HEK293 (cell line): ENCODE measurements around the gene SSBP2.

ENCODE experiments used
- CTCF ChIA-PET: fragments of 350-600 bp; formaldehyde crosslinking; extraction: SDS; loops from one replicate; lab custom pipeline; 2021; ENCODE audit warnings: antibody characterized with exemption; lab: Yijun Ruan, JAX
- POLR2A ChIA-PET: fragments of 300-600 bp; formaldehyde crosslinking; extraction: SDS; loops from one replicate; lab custom pipeline; 2020; ENCODE audit warnings: antibody characterized with exemption, inconsistent platforms; lab: Yijun Ruan, JAX
- H3K27ac ChIP-seq: fragments of 200-500 bp; sonication (Bioruptor generic); 2 replicates; pipeline ENCODE4 v1.5.1; 2014; ENCODE audit warnings: low read depth, low read length, control low read depth, inconsistent platforms; ENCODE audit errors: extremely low read depth
- H3K36me3 ChIP-seq, 2 experiments: fragments of 200-500 bp in 1 of 2; sonication (Bioruptor generic) in 1 of 2; 1 replicate in 1 of 2; 2 replicates in 1 of 2; pipeline ENCODE4 v1.5.1; 2014 to 2017; ENCODE audit warnings: inconsistent platforms in 2 of 2, low read length in 2 of 2; ENCODE audit not compliant: control insufficient read depth in 2 of 2, insufficient read depth in 1 of 2
- H3K4me1 ChIP-seq: fragments of 200-500 bp; sonication (Bioruptor generic); 2 replicates; pipeline ENCODE4 v1.5.1; 2014; ENCODE audit warnings: mild to moderate bottlenecking, low read length, inconsistent platforms; ENCODE audit not compliant: control insufficient read depth, insufficient read depth
- H3K4me3 ChIP-seq: 2 replicates; pipeline ENCODE4 v1.5.1; 2011; ENCODE audit warnings: low read depth, mild to moderate bottlenecking, control low read depth, low read length, moderate library complexity
- H3K9me3 ChIP-seq: fragments of 200-500 bp; sonication (Bioruptor generic); 2 replicates; pipeline ENCODE4 v1.5.1; 2014; ENCODE audit warnings: low read depth, low read length, inconsistent platforms; ENCODE audit not compliant: control insufficient read depth, insufficient read depth
- FEZF1 ChIP-seq: fragments of 450-650 bp; formaldehyde crosslinking; IDR thresholded peaks from 2 replicates; pipeline ENCODE4 v1.5.1; 2016; ENCODE audit warnings: missing biosample characterization, missing genetic modification characterization
- IKZF3 ChIP-seq: fragments of 450-650 bp; IDR thresholded peaks from 2 replicates; pipeline ENCODE4 v1.5.0; 2018; ENCODE audit warnings: missing biosample characterization, mild to moderate bottlenecking, missing genetic modification characterization, moderate library complexity
- KLF8 ChIP-seq: fragments of 450-650 bp; formaldehyde crosslinking; IDR thresholded peaks from 2 replicates; pipeline ENCODE4 v1.5.1; 2016; ENCODE audit warnings: missing biosample characterization, missing genetic modification characterization
- OSR2 ChIP-seq: fragments of 450-650 bp; formaldehyde crosslinking; IDR thresholded peaks from 2 replicates; pipeline ENCODE4 v1.5.1; 2016; ENCODE audit warnings: missing biosample characterization, missing genetic modification characterization
- RBAK ChIP-seq: fragments of 450-650 bp; formaldehyde crosslinking; IDR thresholded peaks from 2 replicates; pipeline ENCODE4 v1.5.1; 2016; ENCODE audit warnings: missing biosample characterization, missing genetic modification characterization
- SCRT2 ChIP-seq: fragments of 450-650 bp; formaldehyde crosslinking; IDR thresholded peaks from 2 replicates; pipeline ENCODE4 v1.5.1; 2016; ENCODE audit warnings: missing biosample characterization, missing genetic modification characterization
- TRIM28 ChIP-seq: IDR thresholded peaks from 2 replicates; pipeline ENCODE4 v1.6.1; 2011; ENCODE audit warnings: low read length, control low read depth, borderline replicate concordance
- ZBTB17 ChIP-seq: fragments of 450-650 bp; formaldehyde crosslinking; IDR thresholded peaks from 2 replicates; pipeline ENCODE4 v1.5.1; 2016; ENCODE audit warnings: missing biosample characterization, missing genetic modification characterization
- ZNF302 ChIP-seq: fragments of 450-650 bp; formaldehyde crosslinking; IDR thresholded peaks from 2 replicates; pipeline ENCODE4 v1.5.1; 2016; ENCODE audit warnings: missing biosample characterization, missing genetic modification characterization, low read depth
- ZNF335 ChIP-seq: fragments of 450-650 bp; formaldehyde crosslinking; conservative IDR thresholded peaks from 2 replicates; pipeline ENCODE4 v1.5.1; 2016; ENCODE audit warnings: missing biosample characterization, missing genetic modification characterization
- ZNF561 ChIP-seq: fragments of 450-650 bp; IDR thresholded peaks from 2 replicates; pipeline ENCODE4 v1.5.1; 2018; ENCODE audit warnings: missing biosample characterization, missing genetic modification characterization, borderline replicate concordance
- ZNF585B ChIP-seq: fragments of 450-650 bp; formaldehyde crosslinking; IDR thresholded peaks from 2 replicates; pipeline ENCODE4 v1.5.1; 2016; ENCODE audit warnings: missing biosample characterization, missing genetic modification characterization
- TF ChIP-seq, protein P1 (sequence below): fragments of 450-650 bp; formaldehyde crosslinking; IDR thresholded peaks from 2 replicates; pipeline ENCODE4 v1.5.1; 2017; ENCODE audit warnings: missing biosample characterization, missing genetic modification characterization
- TF ChIP-seq, protein P2 (sequence below): fragments of 450-650 bp; formaldehyde crosslinking; IDR thresholded peaks from 2 replicates; pipeline ENCODE4 v1.5.1; 2016; ENCODE audit warnings: missing biosample characterization, missing genetic modification characterization
- TF ChIP-seq, protein P3 (sequence below): fragments of 450-650 bp; formaldehyde crosslinking; IDR thresholded peaks from 2 replicates; pipeline ENCODE4 v1.5.1; 2017; ENCODE audit warnings: missing biosample characterization, missing genetic modification characterization
- TF ChIP-seq, protein P4 (sequence below): fragments of 450-650 bp; IDR thresholded peaks from 2 replicates; pipeline ENCODE4 v1.5.1; 2018; ENCODE audit warnings: missing biosample characterization, mild to moderate bottlenecking, missing genetic modification characterization
- TF ChIP-seq, protein P5 (sequence below): fragments of 450-650 bp; formaldehyde crosslinking; IDR thresholded peaks from 2 replicates; pipeline ENCODE4 v1.5.1; 2016; ENCODE audit warnings: missing biosample characterization, missing genetic modification characterization, low read depth

SSBP2 gene

DNA sequence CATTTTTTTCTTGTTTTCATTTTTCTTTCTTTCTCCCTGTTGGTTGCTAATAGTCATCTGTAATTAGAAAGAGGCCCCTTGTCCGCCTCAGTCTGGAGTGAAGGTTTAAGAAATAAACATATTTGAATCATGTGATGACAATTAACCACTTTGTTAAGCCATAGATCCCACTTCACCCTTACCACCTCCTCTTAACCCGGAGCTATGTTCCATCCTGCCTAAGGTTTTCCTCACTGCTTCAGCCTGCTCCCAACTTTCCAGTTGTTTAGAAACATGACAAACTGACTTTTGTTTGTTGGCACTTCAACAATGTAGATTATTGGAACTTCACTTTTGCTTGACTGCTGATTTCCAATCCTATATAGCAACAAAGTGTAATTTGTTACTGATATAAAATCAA, 37.4 kb upstream of the SSBP2 start:
- H3K36me3 ChIP-seq: no peaks in the 10 kb centered on the region
- H3K27ac ChIP-seq: peak overlapping the region; percentile 34; the same call in 1 of the 2 replicates
- POLR2A ChIA-PET: interaction anchor here (1.5 kb wide), 1 partner anchor 63 kb away, joined by 9 read pairs; no protein-coding TSS in a partner anchor
- no peaks in the 10 kb centered on the region for H3K9me3 ChIP-seq
- TF ChIP-seq ZNF302 (tag by site-specific recombination) (no peak), ZNF335 (tag by site-specific recombination) (0 out of 2 replicates have a peak, but pooled peaks have one; percentile 2)
- H3K4me3 ChIP-seq: no peak overlapping the region
- CTCF ChIA-PET: interaction anchor here (0.7 to 1.9 kb wide), 3 partner anchors 50 to 376 kb away, joined by 3 to 8 read pairs (median 4); no protein-coding TSS in a partner anchor
- H3K4me1 ChIP-seq: peaks cover 6% of the 10 kb centered on the region; the same call in 1 of the 2 replicates

DNA sequence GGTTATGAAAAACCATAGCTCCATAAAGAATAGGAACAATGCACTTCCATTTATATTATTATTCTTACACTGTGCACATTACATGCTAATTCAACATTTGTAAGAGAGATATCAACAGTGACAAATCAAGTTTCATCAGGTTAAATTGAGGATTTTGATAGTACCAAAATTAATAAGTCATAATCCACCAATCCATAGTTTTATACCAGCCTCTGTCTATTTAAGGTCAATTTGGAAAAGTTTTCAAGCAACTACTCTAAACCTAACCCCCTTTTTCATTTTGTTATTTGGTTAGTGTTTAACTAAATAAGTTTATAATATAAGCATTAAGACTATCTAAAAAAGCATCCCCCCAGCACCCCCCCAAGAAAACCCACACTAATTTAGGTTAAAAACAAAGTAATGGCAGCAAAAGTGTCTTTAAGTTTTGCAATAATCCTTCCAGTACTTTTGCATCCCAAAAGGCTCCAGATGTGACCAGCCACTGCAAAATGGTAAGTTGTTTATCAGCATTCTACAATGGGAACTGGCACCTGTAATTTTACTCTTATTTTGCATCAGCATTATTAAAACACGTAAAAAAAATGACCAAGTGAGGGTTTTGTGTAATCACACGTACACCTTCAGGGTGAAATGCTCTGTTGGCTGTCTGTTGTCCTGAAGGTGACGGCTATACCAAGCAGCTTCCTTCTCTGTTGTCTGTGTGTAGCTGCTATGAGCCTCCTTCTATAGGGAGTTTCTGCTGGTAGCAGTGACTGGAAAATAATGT, 36.8 kb upstream of the SSBP2 start:
- POLR2A ChIA-PET: no interaction called here
- Histone ChIP-seq H3K27ac (peak overlapping the region; percentile 34; the same call in 1 of the 2 replicates), H3K9me3 (no peaks in the 10 kb centered on the region), H3K36me3 (no peaks in the 10 kb centered on the region), H3K4me1 (peaks cover 6% of the 10 kb centered on the region; the same call in 1 of the 2 replicates), H3K4me3 (no peak overlapping the region)
- no peak for TF ChIP-seq RBAK (tag by site-specific recombination)
- TF ChIP-seq IKZF3 (tag by site-specific recombination): 0 out of 2 replicates have a peak, but pooled peaks have one; percentile 19
- TF ChIP-seq OSR2: no peak
- TF ChIP-seq ZNF335 (tag by site-specific recombination): peak; percentile 35
- peak; percentile 34; the same call in 1 of the 2 replicates for TF ChIP-seq SCRT2 (tag by site-specific recombination)
- TF ChIP-seq ZNF561 (tag by site-specific recombination): no peak
- TF ChIP-seq, protein P1, sequence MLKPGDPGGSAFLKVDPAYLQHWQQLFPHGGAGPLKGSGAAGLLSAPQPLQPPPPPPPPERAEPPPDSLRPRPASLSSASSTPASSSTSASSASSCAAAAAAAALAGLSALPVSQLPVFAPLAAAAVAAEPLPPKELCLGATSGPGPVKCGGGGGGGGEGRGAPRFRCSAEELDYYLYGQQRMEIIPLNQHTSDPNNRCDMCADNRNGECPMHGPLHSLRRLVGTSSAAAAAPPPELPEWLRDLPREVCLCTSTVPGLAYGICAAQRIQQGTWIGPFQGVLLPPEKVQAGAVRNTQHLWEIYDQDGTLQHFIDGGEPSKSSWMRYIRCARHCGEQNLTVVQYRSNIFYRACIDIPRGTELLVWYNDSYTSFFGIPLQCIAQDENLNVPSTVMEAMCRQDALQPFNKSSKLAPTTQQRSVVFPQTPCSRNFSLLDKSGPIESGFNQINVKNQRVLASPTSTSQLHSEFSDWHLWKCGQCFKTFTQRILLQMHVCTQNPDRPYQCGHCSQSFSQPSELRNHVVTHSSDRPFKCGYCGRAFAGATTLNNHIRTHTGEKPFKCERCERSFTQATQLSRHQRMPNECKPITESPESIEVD: 0 out of 2 replicates have a peak, but pooled peaks have one; percentile 32
- TF ChIP-seq, protein P2, sequence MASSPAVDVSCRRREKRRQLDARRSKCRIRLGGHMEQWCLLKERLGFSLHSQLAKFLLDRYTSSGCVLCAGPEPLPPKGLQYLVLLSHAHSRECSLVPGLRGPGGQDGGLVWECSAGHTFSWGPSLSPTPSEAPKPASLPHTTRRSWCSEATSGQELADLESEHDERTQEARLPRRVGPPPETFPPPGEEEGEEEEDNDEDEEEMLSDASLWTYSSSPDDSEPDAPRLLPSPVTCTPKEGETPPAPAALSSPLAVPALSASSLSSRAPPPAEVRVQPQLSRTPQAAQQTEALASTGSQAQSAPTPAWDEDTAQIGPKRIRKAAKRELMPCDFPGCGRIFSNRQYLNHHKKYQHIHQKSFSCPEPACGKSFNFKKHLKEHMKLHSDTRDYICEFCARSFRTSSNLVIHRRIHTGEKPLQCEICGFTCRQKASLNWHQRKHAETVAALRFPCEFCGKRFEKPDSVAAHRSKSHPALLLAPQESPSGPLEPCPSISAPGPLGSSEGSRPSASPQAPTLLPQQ (tag by site-specific recombination): 0 out of 2 replicates have a peak, but pooled peaks have one; percentile 32
- TF ChIP-seq, protein P3, sequence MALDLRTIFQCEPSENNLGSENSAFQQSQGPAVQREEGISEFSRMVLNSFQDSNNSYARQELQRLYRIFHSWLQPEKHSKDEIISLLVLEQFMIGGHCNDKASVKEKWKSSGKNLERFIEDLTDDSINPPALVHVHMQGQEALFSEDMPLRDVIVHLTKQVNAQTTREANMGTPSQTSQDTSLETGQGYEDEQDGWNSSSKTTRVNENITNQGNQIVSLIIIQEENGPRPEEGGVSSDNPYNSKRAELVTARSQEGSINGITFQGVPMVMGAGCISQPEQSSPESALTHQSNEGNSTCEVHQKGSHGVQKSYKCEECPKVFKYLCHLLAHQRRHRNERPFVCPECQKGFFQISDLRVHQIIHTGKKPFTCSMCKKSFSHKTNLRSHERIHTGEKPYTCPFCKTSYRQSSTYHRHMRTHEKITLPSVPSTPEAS (tag by site-specific recombination): no peak
- TF ChIP-seq FEZF1 (tag by site-specific recombination): peak; percentile 34; the same call in 1 of the 2 replicates
- TF ChIP-seq, protein P4, sequence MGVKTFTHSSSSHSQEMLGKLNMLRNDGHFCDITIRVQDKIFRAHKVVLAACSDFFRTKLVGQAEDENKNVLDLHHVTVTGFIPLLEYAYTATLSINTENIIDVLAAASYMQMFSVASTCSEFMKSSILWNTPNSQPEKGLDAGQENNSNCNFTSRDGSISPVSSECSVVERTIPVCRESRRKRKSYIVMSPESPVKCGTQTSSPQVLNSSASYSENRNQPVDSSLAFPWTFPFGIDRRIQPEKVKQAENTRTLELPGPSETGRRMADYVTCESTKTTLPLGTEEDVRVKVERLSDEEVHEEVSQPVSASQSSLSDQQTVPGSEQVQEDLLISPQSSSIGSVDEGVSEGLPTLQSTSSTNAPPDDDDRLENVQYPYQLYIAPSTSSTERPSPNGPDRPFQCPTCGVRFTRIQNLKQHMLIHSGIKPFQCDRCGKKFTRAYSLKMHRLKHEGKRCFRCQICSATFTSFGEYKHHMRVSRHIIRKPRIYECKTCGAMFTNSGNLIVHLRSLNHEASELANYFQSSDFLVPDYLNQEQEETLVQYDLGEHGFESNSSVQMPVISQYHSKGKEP (tag by site-specific recombination): peak; percentile 10; the same call in 1 of the 2 replicates
- TF ChIP-seq ZBTB17 (tag by site-specific recombination): peak; percentile 39; the same call in 1 of the 2 replicates
- TF ChIP-seq TRIM28: peak; percentile 40; the same call in 1 of the 2 replicates
- TF ChIP-seq, protein P5, sequence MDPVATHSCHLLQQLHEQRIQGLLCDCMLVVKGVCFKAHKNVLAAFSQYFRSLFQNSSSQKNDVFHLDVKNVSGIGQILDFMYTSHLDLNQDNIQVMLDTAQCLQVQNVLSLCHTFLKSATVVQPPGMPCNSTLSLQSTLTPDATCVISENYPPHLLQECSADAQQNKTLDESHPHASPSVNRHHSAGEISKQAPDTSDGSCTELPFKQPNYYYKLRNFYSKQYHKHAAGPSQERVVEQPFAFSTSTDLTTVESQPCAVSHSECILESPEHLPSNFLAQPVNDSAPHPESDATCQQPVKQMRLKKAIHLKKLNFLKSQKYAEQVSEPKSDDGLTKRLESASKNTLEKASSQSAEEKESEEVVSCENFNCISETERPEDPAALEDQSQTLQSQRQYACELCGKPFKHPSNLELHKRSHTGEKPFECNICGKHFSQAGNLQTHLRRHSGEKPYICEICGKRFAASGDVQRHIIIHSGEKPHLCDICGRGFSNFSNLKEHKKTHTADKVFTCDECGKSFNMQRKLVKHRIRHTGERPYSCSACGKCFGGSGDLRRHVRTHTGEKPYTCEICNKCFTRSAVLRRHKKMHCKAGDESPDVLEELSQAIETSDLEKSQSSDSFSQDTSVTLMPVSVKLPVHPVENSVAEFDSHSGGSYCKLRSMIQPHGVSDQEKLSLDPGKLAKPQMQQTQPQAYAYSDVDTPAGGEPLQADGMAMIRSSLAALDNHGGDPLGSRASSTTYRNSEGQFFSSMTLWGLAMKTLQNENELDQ (tag by site-specific recombination): peak; percentile 91
- TF ChIP-seq KLF8 (tag by site-specific recombination): no peak
- TF ChIP-seq ZNF585B: no peak
- CTCF ChIA-PET: interaction anchor here (0.7 to 1.9 kb wide), 4 partner anchors 51 to 377 kb away, joined by 3 to 8 read pairs (median 4); no protein-coding TSS in a partner anchor
